ENCODE data around the gene PHLDB2.

- TF ChIP-seq SNAI2 (CRISPR knock-in tag; IDR thresholded peaks at IDR 0.05): no peak
- no peak for TF ChIP-seq ARNTL (CRISPR knock-in tag; IDR thresholded peaks at IDR 0.05; ENCODE audit: borderline replicate concordance, low read depth)
- no peak for TF ChIP-seq RARB (CRISPR knock-in tag; IDR thresholded peaks at IDR 0.05)
- TF ChIP-seq PATZ1 (CRISPR knock-in tag; IDR thresholded peaks at IDR 0.05; ENCODE audit: borderline replicate concordance): no peak
- TF ChIP-seq ZNF70 (CRISPR knock-in tag; IDR thresholded peaks at IDR 0.05): no peak
Measured at GRCh38 chr3:111948786-111949185, 89.7 kb downstream of the PHLDB2 start.
